Effector memory CD4-positive, alpha-beta T cell (primary cell): ENCODE measurements around the gene SECISBP2L.

Experiments used
- DNase-seq, 3 donors: peaks; one replicate each; pipeline ENCODE4 v3.0.0-alpha.2; 2020
- H3K27ac ChIP-seq: 2 replicates; pipeline ENCODE4 v1.7.0; 2013; ENCODE audit warnings: mild to moderate bottlenecking, low read length, moderate library complexity; ENCODE audit not compliant: insufficient read depth, poor library complexity, severe bottlenecking
- H3K27me3 ChIP-seq: replicated peaks from 2 replicates; pipeline ENCODE4 v1.7.0; 2013; ENCODE audit warnings: mild to moderate bottlenecking, low read length; ENCODE audit not compliant: insufficient read depth, control insufficient read depth, poor library complexity, severe bottlenecking
- H3K36me3 ChIP-seq: 2 replicates; pipeline ENCODE4 v1.7.0; 2013; ENCODE audit warnings: mild to moderate bottlenecking, low read length, moderate library complexity; ENCODE audit not compliant: control insufficient read depth, insufficient read depth
- H3K4me1 ChIP-seq: 2 replicates; pipeline ENCODE4 v1.7.0; 2013; ENCODE audit warnings: low read length, mild to moderate bottlenecking; ENCODE audit not compliant: control insufficient read depth, insufficient read depth, poor library complexity, severe bottlenecking
- H3K4me3 ChIP-seq: 2 replicates; pipeline ENCODE4 v1.7.0; 2013; ENCODE audit warnings: low read length, low read depth, mild to moderate bottlenecking; ENCODE audit not compliant: insufficient read depth, poor library complexity, severe bottlenecking
- H3K9me3 ChIP-seq: 2 replicates; pipeline ENCODE4 v1.7.0; 2013; ENCODE audit warnings: mild to moderate bottlenecking, low read length, moderate library complexity; ENCODE audit not compliant: control insufficient read depth

SECISBP2L gene

GRCh38 chr15:49015896-49016295 is 30.4 kb downstream of the SECISBP2L start:
- Histone ChIP-seq H3K27me3 (no peaks in the 10 kb centered on the region), H3K36me3 (peaks cover 40% of the 10 kb centered on the region), H3K27ac (no peak overlapping the region), H3K9me3 (no peaks in the 10 kb centered on the region), H3K4me3 (no peak overlapping the region), H3K4me1 (no peaks in the 10 kb centered on the region)
- no peak for DNase-seq

- Histone ChIP-seq H3K4me1 (no peaks in the 10 kb centered on the region), H3K9me3 (no peaks in the 10 kb centered on the region), H3K27me3 (no peaks in the 10 kb centered on the region), H3K4me3 (no peak overlapping the region), H3K27ac (no peak overlapping the region), H3K36me3 (peaks cover 36% of the 10 kb centered on the region)
- no peak for DNase-seq
These were observed 46.9 kb downstream of the SECISBP2L start for GRCh38 chr15:48999314-48999713.

- Histone ChIP-seq H3K36me3 (peaks cover 47% of the 10 kb centered on the region), H3K4me3 (no peak overlapping the region), H3K4me1 (no peaks in the 10 kb centered on the region), H3K27me3 (no peaks in the 10 kb centered on the region), H3K27ac (no peak overlapping the region), H3K9me3 (no peaks in the 10 kb centered on the region)
- no peak for DNase-seq
These were observed 50.0 kb downstream of the SECISBP2L start for GRCh38 chr15:48996276-48996675.

- Histone ChIP-seq H3K27me3 (no peaks in the 10 kb centered on the region), H3K4me3 (no peak overlapping the region), H3K9me3 (no peaks in the 10 kb centered on the region), H3K4me1 (no peaks in the 10 kb centered on the region), H3K27ac (no peak overlapping the region), H3K36me3 (peaks cover 38% of the 10 kb centered on the region)
- DNase-seq, result no peak
These were observed 52.9 kb downstream of the SECISBP2L start for GRCh38 chr15:48993380-48993779.

- Histone ChIP-seq H3K27me3 (no peaks in the 10 kb centered on the region), H3K36me3 (peaks cover 32% of the 10 kb centered on the region), H3K4me3 (no peak overlapping the region), H3K4me1 (no peaks in the 10 kb centered on the region), H3K9me3 (no peaks in the 10 kb centered on the region), H3K27ac (no peak overlapping the region)
- DNase-seq, result no peak
These were observed 53.7 kb downstream of the SECISBP2L start for GRCh38 chr15:48992545-48992944.

- H3K27ac ChIP-seq, result no peak overlapping the region
- no peaks in the 10 kb centered on the region for H3K27me3 ChIP-seq
- H3K4me1 ChIP-seq, result no peaks in the 10 kb centered on the region
- no peaks in the 10 kb centered on the region for H3K9me3 ChIP-seq
- DNase-seq, result no peak
- peaks cover 30% of the 10 kb centered on the region for H3K36me3 ChIP-seq
- no peak overlapping the region for H3K4me3 ChIP-seq
These were observed 54.1 kb downstream of the SECISBP2L start for GRCh38 chr15:48992096-48992495.

GRCh38 chr15:48989170-48989569 is 57.1 kb downstream of the SECISBP2L start:
- no peaks in the 10 kb centered on the region for H3K9me3 ChIP-seq
- H3K36me3 ChIP-seq, result peaks cover 14% of the 10 kb centered on the region
- no peak overlapping the region for H3K4me3 ChIP-seq
- DNase-seq, result no peak
- H3K4me1 ChIP-seq, result no peaks in the 10 kb centered on the region
- H3K27me3 ChIP-seq, result no peaks in the 10 kb centered on the region
- no peak overlapping the region for H3K27ac ChIP-seq

- H3K27ac ChIP-seq, result no peak overlapping the region
- no peaks in the 10 kb centered on the region for H3K4me1 ChIP-seq
- H3K27me3 ChIP-seq, result no peaks in the 10 kb centered on the region
- DNase-seq, result no peak
- no peak overlapping the region for H3K4me3 ChIP-seq
- H3K9me3 ChIP-seq, result no peaks in the 10 kb centered on the region
- H3K36me3 ChIP-seq, result peaks cover 8% of the 10 kb centered on the region
These were observed 59.1 kb downstream of the SECISBP2L start for GRCh38 chr15:48987142-48987541.

- H3K36me3 ChIP-seq, result peaks cover 4% of the 10 kb centered on the region
- no peak overlapping the region for H3K4me3 ChIP-seq
- no peak for DNase-seq
- H3K27ac ChIP-seq, result no peak overlapping the region
- no peaks in the 10 kb centered on the region for H3K9me3 ChIP-seq
- H3K4me1 ChIP-seq, result no peaks in the 10 kb centered on the region
- no peaks in the 10 kb centered on the region for H3K27me3 ChIP-seq
These were observed 60.0 kb downstream of the SECISBP2L start for GRCh38 chr15:48986240-48986639.

GRCh38 chr15:48985516-48985915 is 60.7 kb downstream of the SECISBP2L start:
- H3K27ac ChIP-seq, result no peak overlapping the region
- H3K9me3 ChIP-seq, result no peaks in the 10 kb centered on the region
- no peak for DNase-seq
- no peak overlapping the region for H3K4me3 ChIP-seq
- no peaks in the 10 kb centered on the region for H3K4me1 ChIP-seq
- H3K36me3 ChIP-seq, result no peaks in the 10 kb centered on the region
- H3K27me3 ChIP-seq, result no peaks in the 10 kb centered on the region
